Measurements from ENCODE around the gene DNAH6.

The DNAH6 gene

DNA sequence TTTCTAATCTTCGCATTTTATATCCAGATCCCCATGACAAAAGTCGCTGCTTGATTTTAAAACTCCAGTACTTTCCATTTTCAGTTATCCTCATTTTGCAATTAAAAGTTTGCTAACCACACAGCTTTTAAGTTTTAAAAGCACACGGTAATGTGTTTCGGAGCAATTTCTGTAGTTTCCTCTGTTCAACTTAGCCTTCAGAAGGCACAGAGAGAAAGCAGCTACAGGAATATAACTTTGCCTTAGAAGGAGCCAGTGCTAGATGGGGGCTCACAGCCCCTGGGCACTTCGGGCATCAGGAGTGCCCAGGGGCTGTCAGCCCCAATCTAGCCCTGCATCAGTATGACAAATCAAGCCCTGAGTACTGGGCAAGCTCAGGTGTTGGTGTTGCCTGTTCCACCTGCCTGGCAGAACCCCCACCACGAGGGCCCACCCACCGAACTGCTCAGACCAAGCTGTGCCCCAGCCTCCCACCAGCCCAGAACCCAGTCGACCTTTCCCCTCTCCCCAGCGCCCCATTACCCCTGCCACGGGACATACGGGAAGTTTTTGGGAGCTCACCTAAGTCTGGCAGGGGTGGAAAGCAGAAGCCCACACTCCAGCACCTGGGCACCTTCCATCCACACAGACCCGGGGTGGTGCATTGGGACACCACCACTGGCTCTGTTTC is 317.3 kb downstream of the DNAH6 start:
- no peak for DNase-seq (ENCODE audit: low read depth, low spot score)

DNA sequence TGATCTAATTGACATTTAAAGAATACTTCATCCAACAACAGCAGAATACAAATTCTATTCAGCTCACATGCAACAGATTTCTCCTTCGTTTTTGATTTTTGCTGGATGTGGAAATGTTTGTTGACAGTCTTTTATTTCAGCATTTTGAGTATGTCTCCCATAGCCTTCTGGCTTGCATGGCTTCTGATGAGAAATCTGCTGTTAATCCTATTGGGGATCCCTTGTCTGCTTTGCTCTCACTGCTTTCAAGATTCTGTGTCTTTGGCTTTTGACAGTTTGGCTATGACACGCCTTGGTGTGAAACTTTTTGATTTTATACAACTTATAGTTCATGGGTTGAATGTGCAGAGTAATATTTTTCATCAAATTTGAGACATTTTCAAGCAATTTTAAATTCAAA is 319.9 kb downstream of the DNAH6 start:
- no peak for DNase-seq (ENCODE audit: low read depth, low spot score)

DNA sequence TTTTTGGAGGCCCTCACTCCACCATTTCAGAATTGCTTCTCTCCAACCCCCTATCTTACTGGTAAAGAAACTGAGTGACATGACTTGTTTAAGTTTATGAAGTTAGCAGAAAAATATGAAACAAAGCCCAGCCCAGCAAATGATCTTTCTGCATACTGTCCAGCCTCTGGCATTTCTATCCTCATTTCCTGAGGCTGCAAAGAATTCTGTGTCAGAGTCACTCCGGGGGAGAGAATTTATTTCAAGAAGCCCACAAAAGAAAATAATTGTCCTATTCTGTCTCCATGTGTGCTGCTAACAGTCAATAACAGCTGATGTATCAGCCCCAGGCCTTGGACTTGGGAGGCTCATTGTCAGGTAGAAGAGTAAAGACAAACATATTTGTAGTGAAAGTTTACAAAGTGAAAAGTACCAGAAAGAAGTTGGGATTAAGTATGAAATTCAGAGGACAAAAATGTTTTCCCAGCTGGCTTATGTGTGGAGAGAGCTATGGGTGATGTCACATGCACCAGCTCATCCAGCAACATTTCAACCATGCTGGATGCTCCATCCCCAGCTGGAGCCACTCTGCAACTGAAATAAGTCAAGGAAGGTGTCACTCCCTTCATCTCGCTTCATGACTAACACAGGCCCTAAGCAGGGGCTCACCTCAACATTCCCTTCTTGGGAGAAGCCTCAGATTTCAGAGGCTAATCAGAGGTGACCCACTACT is 322.3 kb downstream of the DNAH6 start:
- DNase-seq (ENCODE audit: low read depth, low spot score), result no peak

DNA sequence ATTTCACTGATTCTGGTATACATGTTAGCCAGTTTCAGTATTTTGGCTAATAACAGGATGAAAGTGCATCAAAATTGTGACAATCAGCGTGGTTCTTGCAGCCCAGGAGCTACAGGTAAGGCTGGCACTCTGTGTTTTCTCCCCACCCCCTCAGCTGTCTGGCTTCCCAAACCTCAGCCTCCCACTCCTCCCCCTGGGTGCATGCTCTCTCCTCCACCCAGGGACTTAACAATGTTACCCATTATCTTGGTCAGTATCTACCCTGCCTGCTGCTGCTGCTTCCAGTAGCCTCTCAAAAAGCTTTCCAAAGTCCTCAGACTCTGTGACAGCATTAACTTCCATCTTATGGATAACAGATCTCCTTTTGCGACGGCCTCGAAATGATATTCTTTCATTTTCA is 323.6 kb downstream of the DNAH6 start:
- DNase-seq (ENCODE audit: low read depth, low spot score), result no peak

DNA sequence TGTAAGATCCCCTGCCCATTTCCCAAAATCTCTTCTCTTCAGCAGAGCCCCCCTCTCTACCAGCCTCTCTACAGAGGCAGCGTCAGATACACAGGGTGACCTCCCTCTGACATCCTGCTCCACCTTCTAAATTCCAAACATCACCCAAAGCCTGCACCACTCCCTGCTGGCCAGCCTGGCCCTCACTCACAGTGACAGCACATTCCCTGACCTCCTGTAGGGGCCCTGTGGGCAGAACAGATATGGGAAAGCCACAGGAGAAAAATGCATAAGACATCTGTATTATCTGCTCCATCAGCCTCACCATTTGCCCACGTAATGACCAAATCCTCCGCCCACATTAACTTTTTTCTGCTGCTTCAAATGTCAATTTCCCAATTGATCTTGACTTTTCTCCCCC is 324.0 kb downstream of the DNAH6 start:
- no peak for DNase-seq (ENCODE audit: low read depth, low spot score)

DNA sequence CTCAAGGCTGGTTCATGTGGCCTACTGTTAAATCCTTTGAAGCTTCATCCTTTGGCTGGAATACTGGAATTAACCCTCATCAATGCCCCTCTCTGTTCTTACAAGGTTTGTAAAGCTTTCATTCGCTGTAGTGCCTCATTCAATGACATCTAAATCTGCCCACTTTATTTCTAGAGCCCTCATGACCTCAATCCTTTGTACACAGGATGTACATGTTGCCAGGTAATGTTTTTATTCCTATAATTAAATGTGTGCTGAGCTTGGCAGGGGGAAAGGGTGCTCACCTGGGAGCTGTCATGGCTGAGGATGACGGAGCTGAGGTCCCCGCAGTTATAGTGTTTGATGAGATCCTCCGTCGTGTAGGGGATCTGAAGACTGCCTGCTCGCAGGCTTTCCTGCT is 325.3 kb downstream of the DNAH6 start:
- no peak for DNase-seq (ENCODE audit: low read depth, low spot score)

DNA sequence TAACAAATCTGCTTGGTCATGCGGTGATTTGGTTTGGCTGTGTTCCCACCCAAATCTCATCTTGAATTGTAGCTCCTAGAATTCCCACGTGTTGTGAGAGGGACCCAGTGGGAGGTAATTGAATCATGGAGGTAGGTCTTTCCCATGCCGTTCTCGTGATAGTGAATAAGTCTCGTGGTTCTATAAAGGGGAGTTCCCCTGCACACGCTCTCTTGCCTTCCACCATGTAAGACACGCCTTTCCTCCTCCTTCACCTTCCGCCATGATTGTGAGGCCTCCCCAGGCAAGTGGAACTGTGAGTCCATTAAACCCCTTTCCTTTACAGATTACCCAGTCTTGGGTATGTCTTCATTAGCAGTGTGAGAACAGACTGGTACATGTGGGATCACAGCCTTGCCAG is 327.8 kb downstream of the DNAH6 start:
- DNase-seq (ENCODE audit: low read depth, low spot score), result no peak

DNA sequence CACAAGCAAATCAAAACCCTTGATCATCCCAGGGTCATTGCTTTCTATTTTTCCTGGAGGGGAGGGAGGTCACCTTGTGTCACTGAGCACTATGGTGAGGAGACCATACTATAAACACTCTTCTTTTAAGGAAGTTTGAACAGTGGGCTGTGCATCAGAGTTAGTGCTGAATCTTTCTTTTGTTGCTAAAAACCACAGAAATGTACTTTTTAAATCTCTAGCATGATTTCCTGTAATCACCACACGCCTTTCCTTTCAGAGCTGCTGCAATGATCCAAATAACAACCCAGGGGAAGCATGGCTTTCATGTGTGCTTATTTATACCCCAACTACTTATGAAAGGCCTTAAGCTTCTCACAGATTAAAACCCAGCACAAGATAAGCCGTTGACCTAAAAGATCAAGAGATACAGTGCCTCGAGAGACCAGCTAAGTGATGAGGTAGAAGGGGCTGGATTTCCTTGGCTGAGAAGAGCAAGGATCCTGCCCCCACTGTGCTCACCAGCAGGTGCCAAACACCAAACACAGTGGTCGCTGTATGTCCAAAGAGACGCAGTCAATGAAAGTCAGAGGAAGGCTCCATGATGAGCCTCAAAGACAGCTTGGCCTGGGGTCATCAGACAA is 329.9 kb downstream of the DNAH6 start:
- peak; percentile 65 for DNase-seq (ENCODE audit: low read depth, low spot score)

DNA sequence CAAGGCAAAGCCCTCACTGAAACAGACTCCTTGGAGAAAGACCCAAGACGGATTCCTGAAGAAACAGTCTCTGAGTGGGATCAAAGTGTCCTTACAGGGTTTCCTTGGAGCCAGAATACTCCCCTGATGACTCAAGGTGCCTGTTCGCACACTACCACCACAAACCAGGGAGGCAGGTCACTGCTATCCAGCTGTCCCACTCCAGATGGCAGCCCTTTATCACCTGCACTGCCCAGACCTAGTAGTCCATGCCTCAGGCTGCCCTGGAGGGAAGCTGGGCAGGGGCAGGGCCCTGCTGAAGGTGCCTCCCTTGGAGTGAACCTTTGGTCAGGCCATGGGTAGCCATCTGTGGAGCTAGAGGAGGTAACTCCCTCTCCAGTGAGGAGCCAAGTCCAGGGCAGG is 330.4 kb downstream of the DNAH6 start:
- peak; percentile 45 for DNase-seq (ENCODE audit: low read depth, low spot score)

DNA sequence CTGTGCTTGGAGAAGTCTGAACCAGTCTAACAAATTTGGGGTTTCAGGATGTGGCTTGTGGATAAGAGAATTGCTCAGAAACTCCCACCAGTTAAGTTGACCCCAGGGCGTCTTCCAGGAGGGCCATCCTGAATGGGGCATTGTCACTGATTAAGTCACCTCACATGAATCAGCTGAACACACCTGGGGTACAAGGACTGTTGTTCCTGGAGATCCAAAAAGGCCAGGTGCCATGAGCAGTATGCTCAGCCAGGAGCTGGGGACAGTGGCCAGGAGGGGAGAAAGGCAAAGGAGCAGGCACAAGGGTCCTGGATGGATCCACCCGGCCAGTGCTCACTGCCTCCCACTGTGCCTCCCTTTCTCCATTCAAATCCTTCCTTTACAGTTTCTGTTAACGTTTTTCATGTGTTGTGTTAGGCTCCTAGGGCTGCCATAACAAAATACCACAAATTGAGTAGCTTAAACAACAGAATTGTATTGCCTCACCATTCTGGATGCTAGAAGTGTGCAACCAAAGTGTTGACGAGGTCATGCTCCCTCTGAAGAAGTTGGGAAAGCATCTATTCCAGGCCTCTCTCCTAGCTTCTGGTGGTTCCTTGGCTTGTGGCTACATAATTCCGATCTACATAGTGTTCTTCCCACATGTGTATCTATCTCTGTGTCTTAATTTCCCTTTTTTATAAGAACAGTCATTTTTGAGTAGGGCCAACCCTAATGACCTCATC is 331.2 kb downstream of the DNAH6 start:
- DNase-seq (ENCODE audit: low read depth, low spot score), result no peak

DNA sequence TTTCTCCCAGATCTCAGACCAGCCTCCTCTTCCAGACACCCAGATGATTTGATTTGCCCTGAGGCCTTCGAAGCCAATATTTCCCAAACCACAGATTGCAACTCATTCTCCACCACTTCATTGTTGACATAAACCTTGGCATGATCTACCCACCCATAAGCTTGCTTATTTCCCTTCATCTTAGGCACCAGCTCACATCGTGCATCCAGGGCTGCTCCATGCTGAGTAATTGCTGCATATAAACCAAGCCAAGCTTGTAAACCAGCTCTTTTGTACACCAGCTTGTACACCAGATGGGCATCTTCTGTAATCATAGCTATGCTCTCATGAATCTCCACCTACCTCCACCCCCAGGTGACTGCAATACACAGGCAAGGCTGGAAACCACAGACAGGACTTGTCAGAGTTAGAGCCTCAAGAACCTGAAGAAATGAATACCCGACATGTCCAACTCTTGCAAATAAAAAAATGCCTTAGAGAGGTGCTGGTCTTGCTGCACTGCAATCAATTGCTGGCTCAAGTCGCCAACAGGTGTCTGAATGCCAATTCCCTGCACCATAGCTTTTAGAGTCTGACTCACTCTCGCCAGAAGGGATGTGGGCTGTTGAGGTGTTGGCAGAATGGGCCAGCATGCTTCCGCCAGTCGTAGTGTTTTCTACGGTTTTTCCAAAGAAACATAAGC is 333.1 kb downstream of the DNAH6 start:
- no peak for DNase-seq (ENCODE audit: low read depth, low spot score)

DNA sequence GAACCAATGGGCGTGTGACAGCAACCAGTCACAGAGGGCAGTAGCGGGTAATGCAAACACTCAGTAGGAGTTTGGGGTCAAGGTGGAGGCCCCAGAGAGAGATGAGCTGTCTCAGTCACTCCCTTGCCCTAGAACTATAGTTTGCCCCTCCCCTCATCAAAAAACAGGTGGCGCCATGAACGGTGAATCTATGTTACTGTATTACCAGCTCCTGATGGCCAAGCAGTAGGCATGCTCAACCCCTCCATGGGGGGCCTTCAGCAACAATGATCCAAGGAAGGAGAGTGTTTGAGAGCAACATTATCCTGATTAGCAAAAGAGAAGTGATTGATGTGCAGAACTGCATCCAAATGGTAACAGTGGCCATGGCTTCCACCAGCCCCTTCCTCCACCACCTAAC is 334.2 kb downstream of the DNAH6 start:
- DNase-seq (ENCODE audit: low read depth, low spot score), result no peak

DNA sequence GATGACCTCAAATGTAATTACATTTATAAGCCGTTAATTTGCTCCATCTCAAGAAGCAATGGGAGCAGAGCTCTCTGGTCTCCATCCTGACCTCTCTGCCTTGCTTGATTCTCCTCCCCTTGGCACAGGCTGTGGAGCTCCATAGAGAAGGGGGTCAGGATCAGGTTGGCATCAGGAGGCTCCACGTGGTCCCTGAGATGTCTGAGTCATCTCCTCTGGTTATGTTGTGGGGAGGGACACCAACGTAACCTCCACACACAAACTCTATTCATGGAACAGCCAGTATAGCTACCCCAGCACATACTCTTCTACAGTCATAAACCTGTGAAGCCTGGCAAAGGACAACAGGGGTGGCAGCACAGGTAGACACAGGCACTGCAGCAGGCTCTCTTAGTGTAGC is 335.6 kb downstream of the DNAH6 start:
- DNase-seq (ENCODE audit: low read depth, low spot score), result no peak

DNA sequence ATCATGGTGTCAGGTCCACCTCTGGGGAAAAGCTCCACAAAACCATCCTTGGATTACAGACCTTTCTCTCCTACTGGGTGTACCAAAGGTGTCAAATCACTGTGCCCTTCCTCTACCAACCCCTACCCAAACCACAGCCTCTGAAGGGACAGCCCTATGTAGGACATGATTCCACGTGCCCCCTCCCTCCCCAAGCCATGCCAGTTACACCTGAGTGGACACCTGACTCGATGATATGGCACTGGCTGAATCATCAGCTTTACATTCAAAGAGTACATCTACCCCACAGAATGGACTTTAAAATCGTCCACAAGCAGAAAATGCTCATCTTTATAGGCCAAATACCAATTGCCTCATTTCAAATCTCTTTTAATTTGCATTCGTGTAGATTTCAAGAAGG is 338.6 kb downstream of the DNAH6 start:
- DNase-seq (ENCODE audit: low read depth, low spot score), result no peak

DNA sequence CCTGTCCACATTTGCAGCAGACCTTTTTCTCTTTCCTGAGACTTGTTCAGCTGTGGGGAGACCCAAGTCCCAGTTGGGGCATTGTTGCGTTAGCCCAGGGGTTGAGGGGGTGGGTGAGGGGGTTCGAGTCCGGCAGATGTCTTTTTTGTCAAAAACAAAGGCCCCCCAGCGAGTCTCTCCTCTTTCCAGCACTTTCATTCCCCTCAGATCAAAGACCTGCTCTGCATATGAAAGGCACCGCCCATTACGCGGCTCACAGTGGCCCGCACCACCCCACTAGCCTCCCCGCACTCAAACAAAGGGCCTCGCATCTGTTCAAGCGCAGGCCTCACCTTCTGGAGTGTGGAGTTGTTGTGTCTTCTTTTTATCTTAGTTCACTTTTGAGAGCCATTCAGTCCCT is 339.4 kb downstream of the DNAH6 start:
- no peak for DNase-seq (ENCODE audit: low read depth, low spot score)

DNA sequence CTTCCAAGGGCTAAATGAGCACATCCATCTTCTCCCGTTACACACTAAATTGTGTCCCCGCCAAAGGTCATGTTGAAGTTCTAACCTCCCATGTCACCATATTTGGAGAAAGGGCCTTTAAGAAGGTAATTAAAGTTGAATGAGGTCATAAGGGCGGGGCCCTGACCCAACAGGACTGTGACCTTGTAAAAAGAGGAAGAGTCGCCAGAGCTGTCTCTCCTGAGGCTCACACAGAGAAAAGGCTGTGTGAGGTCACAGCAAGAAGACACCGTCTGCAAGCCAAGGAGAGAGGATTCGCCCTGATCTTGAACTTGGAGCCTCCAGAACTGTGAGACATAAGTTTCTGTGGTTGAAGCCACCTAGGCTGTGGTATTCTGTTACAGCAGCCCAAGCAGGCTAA is 340.5 kb downstream of the DNAH6 start:
- no peak for DNase-seq (ENCODE audit: low read depth, low spot score)

DNA sequence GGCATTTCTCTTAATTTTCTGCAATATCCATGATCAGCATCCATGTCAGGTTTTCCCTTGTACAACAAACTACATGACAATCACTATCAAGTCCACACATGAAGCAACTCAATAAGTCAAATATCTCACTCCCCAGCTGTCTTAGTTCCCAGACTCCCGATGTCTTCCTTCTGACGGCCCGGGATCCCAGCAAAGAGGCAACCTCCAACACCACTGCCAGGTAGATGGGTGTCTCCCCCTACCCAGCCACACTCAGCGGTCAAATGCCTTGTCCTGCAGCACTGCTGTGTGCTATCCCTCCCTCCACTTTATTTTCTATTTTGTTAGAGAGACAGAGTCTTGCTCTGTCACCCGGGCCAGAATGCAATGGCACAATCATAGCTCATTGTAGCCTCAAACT is 341.3 kb downstream of the DNAH6 start:
- DNase-seq (ENCODE audit: low read depth, low spot score), result no peak

DNA sequence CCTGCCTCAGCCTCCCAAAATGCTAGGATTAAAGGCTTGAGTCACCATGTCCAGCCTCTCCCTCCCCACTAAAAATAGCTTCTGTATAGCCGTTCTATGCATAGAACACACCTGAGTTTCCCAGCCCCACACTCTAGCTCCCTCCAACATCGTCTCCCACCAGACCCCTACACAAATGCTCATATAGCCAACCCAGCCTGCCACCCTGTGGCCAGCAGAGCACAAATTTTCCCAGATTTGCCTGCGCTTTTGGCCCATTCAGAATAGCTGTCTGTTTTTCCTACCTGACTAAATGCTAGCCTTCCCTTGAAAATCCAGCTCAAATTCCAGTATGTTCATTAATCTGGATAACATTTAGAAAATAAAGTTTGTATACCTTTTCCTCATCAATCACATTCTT is 341.8 kb downstream of the DNAH6 start:
- no peak for DNase-seq (ENCODE audit: low read depth, low spot score)

DNA sequence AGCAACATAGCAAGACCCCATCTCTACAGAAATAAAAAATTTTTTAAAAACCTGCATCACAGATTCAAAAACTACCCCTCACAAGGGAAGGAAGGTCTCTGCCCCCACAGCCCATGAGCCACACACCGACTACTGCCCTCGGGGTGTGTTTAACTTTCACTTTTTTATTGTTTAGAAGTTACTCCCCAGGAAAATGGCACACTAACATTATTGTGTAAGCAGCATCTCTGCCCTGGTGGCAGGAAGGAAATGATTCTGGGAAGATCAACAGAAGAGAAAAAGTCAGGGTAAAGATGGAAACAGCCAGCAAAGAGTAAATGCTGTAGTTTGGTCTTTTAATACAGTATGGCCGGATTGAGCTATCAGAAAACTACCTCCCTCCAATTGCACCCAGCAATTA is 342.6 kb downstream of the DNAH6 start:
- no peak for DNase-seq (ENCODE audit: low read depth, low spot score)

DNA sequence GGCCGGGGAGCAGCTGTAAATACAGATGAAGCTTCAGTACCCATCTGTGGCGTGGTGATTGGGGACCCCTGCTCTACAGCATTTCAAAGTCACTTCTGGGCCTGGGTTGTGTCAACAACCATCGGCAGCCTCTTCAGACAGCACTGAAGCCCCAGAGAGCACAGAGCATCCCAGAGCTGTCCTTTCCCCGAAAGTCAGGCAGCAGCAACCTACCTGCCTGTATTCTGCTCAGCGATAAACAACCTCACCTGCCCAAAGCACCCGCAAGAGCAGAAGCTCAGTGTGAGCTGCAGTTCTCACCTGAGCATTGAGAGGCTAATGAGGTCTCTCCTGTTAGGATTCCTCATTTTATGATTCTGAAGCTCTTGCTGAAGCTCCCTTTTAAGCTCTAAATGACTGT is 345.2 kb downstream of the DNAH6 start:
- no peak for DNase-seq (ENCODE audit: low read depth, low spot score)

DNA sequence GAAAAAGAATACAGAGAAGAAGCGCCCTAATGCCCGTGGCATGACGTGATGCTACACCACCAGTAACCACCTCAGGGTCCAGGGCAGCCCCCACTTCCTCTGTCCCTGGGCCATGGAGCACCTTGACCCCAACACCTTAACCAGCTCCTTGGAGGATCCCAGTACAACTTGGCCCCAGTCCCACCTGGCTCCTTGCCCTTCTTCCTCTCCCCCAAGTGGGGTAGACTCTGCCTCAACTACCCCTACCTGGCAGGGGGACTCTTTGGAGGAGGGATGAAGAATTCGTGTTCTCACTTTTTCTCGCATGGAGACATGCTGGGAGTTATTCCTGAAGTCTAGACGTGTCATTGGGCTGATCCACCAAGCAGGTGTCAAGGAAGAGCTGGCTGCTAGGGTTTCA is 345.7 kb downstream of the DNAH6 start:
- DNase-seq (ENCODE audit: low read depth, low spot score), result no peak

DNA sequence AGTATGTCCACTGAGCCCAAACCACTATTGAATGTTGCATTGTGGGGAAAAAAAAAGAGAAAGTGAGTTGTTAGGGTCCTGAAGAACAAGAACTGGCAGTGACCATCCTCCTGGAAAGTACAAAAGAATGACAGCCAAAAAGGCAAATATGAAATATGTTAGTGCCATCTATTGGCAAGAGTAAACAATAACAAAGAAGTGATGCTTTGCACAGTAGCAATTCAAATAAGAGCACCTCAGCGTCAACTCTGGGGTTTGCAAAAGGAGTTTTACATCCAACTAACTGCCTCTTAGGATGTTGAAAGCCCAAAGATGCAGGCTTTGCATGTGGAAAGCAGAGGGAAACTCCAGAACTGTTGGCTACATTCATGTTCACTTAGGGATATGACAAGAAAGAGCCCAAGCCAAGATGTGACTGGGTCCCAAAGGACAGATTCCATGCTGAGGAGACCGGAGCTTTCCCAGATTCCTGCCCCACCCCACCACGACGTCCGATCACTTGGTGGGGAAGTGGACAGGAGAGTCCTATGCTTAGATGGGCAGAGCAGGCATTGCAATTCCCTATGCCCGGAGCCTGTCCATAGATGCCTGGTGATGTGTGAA is 349.0 kb downstream of the DNAH6 start:
- DNase-seq (ENCODE audit: low read depth, low spot score), result no peak
